K562 (cell line): Measurements from ENCODE around the gene PMFBP1. TPM values are rescaled to one million over a fixed set of nuclear protein-coding genes. Genes with fewer than 3 reads are reported as not detected.

Experiments used
- ATAC-seq: fragments of 200-7000 bp; cut with Tn5 transposase; 3 replicates; pipeline ENCODE4 v1.9.1; 2020; ENCODE audit warnings: moderate library complexity
- BruUV-seq: library from RNA; stranded (reverse); fragments of 400-500 nt; replicated peaks from 2 replicates; lab custom pipeline; 2021; lab: Mats Ljungman, UMichigan
- CTCF ChIA-PET: fragments of 300-600 bp; formaldehyde crosslinking; extraction: SDS; loops from one replicate; lab custom pipeline; 2021; ENCODE audit warnings: low intra/inter-chr PET ratio; lab: Yijun Ruan, JAX
- POLR2A ChIA-PET: fragments of 300-600, 350-650 bp; sonication (Branson Sonifier 250); formaldehyde crosslinking; extraction: SDS; loops from one replicate; lab custom pipeline; 2021; ENCODE audit warnings: antibody characterized with exemption, inconsistent platforms; lab: Yijun Ruan, JAX
- DNase-seq, 4 experiments: peaks; one replicate each; pipeline versions ENCODE4 v3.0.0 to v3.0.0-alpha.2; 2011 to 2018; ENCODE audit warnings: low spot score in 3 of 4, mixed read lengths in 3 of 4; ENCODE audit errors: extremely low read depth in 1 of 4
- FAIRE-seq: peaks from 2 replicates; lab custom pipeline; 2011; peaks lifted over from hg19 to GRCh38; lab: Jason Lieb, UNC
- H2AFZ ChIP-seq: 2 replicates; pipeline ENCODE4 v1.6.0; 2011; ENCODE audit warnings: low read depth, low read length, control low read depth, inconsistent platforms
- H3K27ac ChIP-seq: fragments of 200-600 bp; 3 replicates; pipeline ENCODE4 v1.8.0; 2011; ENCODE audit warnings: low read depth, mild to moderate bottlenecking, control low read depth, inconsistent platforms, low read length, moderate library complexity, mixed read lengths; ENCODE audit errors: extremely low read depth
- H3K27me3 ChIP-seq, 2 experiments: fragments of 300-600 bp in 1 of 2; 2 replicates in 1 of 2; 3 replicates in 1 of 2; pipeline versions ENCODE4 v1.6.0 to v1.8.0; 2011; ENCODE audit warnings: inconsistent platforms in 2 of 2, low read length in 2 of 2, mild to moderate bottlenecking in 1 of 2, mixed read lengths in 1 of 2, moderate library complexity in 1 of 2; ENCODE audit not compliant: control insufficient read depth in 2 of 2, insufficient read depth in 2 of 2
- H3K36me3 ChIP-seq: fragments of 300-600 bp; 3 replicates; pipeline ENCODE4 v1.8.0; 2011; ENCODE audit warnings: mild to moderate bottlenecking, low read length, inconsistent platforms; ENCODE audit not compliant: control insufficient read depth, insufficient read depth
- H3K4me1 ChIP-seq, 2 experiments: fragments of 200-600 bp in 1 of 2; replicated peaks in 1 of 2; 2 replicates in 1 of 2; 3 replicates in 1 of 2; pipeline versions ENCODE4 v1.5.1 to v1.8.0; 2011; ENCODE audit warnings: inconsistent platforms in 2 of 2, low read length in 2 of 2, mild to moderate bottlenecking in 1 of 2, mixed read lengths in 1 of 2, moderate library complexity in 1 of 2; ENCODE audit not compliant: control insufficient read depth in 2 of 2, insufficient read depth in 2 of 2
- H3K4me2 ChIP-seq: 2 replicates; pipeline ENCODE4 v1.6.1; 2011; ENCODE audit warnings: low read length, control low read depth, inconsistent platforms, mixed read lengths; ENCODE audit not compliant: insufficient read depth
- H3K4me3 ChIP-seq: fragments of 200-600 bp; sonication (generic), shearing (Covaris generic); 2 replicates; pipeline ENCODE4 v1.5.1; 2016; ENCODE audit warnings: control low read depth, inconsistent platforms
- H3K79me2 ChIP-seq: fragments of 200-600 bp; 3 replicates; pipeline ENCODE4 v1.8.0; 2011; ENCODE audit warnings: low read length, inconsistent platforms; ENCODE audit not compliant: control insufficient read depth, insufficient read depth
- H3K9ac ChIP-seq, 2 experiments: 2 replicates each; pipeline versions ENCODE4 v1.6.0 to v1.6.1; 2011; ENCODE audit warnings: low read depth in 2 of 2, low read length in 2 of 2, control low read depth in 1 of 2, inconsistent platforms in 1 of 2, mild to moderate bottlenecking in 1 of 2, mixed read lengths in 1 of 2; ENCODE audit not compliant: insufficient read depth in 1 of 2
- H3K9me1 ChIP-seq: one replicate; pipeline ENCODE4 v1.6.0; 2011; ENCODE audit warnings: inconsistent platforms, mild to moderate bottlenecking, low read length, moderate library complexity; ENCODE audit not compliant: control insufficient read depth, insufficient read depth
- H3K9me3 ChIP-seq: replicated peaks from 2 replicates; pipeline ENCODE4 v1.5.1; 2011; ENCODE audit warnings: low read depth, low read length, inconsistent platforms; ENCODE audit not compliant: control insufficient read depth, insufficient read depth
- H4K20me1 ChIP-seq: replicated peaks from 2 replicates; pipeline ENCODE4 v1.6.1; 2011; ENCODE audit warnings: low read length, inconsistent platforms, mixed read lengths; ENCODE audit not compliant: control insufficient read depth, insufficient read depth
- CCNT2 ChIP-seq: IDR thresholded peaks from 2 replicates; pipeline ENCODE4 v1.6.1; 2011; ENCODE audit warnings: borderline replicate concordance, low read depth, mild to moderate bottlenecking, moderate library complexity, mixed read lengths, low read length; ENCODE audit not compliant: insufficient read length; ENCODE audit errors: extremely low read depth
- KDM5B ChIP-seq: fragments of 200-600 bp; sonication (generic); IDR thresholded peaks from 2 replicates; pipeline ENCODE4 v1.6.1; 2012; ENCODE audit warnings: low read depth, mild to moderate bottlenecking, moderate library complexity, low read length, control low read depth, inconsistent platforms; ENCODE audit not compliant: insufficient replicate concordance
- NONO ChIP-seq, 2 experiments: fragments of 200-400 bp in 1 of 2; fragments of 450-650 bp in 1 of 2; formaldehyde crosslinking in 1 of 2; IDR thresholded peaks; 2 replicates each; pipeline ENCODE4 v1.6.1; 2017; ENCODE audit warnings: low read depth in 2 of 2, mild to moderate bottlenecking in 2 of 2, moderate library complexity in 2 of 2, low read length in 1 of 2
- SP2 ChIP-seq: IDR thresholded peaks from 2 replicates; pipeline ENCODE4 v1.6.1; 2011; ENCODE audit warnings: mild to moderate bottlenecking, low read depth, low read length, moderate library complexity; ENCODE audit not compliant: poor library complexity, severe bottlenecking; ENCODE audit errors: extremely low read depth
- ZFP30 ChIP-seq: fragments of 250-450 bp; sonication (Bioruptor Pico); IDR thresholded peaks from 2 replicates; pipeline ENCODE4 v1.8.0; 2022; ENCODE audit warnings: moderate library complexity, mild to moderate bottlenecking, inconsistent platforms, borderline replicate concordance
- ZNF57 ChIP-seq: fragments of 450-650 bp; formaldehyde crosslinking; IDR thresholded peaks from 2 replicates; pipeline ENCODE4 v1.4.0; 2020; ENCODE audit warnings: mild to moderate bottlenecking, moderate library complexity
- WGBS: fragments of 100-300 bp; shearing (Covaris generic); methylation state at CpG from one replicate; pipeline ENCODE4 v1.1.6; 2016; ENCODE audit warnings: low coverage, mixed read lengths; ENCODE audit not compliant: insufficient coverage; ENCODE audit errors: missing lambda C conversion rate; 5-methylcytosine and 5-hydroxymethylcytosine counted together
- in situ Hi-C: fragments of 300-500 bp; cut with MboI; formaldehyde crosslinking; loops from 4 replicates; pipeline ENCODE4 v1.15.0; 2018; ENCODE audit warnings: inconsistent platforms, mixed read lengths
- intact Hi-C: fragments of 100-400 bp; cut with micrococcal nuclease; formaldehyde crosslinking; loops from 2 replicates; pipeline ENCODE4 v1.14.2; 2022
- polyA plus RNA-seq, 8 experiments: library from polyadenylated mRNA; depleted of rRNA in 4 of 8; stranded (reverse) in 5 of 8; unstranded in 3 of 8; fragments of >200 nt; fragmentation: Nextera tagmentation in 2 of 8; fragmentation: Illumina TruSeq in 1 of 8; extraction: Ambion mirVana in 2 of 8; extraction: Trizol in 1 of 8; gene quantifications; 2 replicates each; pipeline versions ENCODE4 v1.2.1 to v1.2.3, GENCODE V29; 2011 to 2014; ENCODE audit warnings: inconsistent platforms in 1 of 8, missing spikeins in 1 of 8
- total RNA-seq, 7 experiments: library from RNA; depleted of rRNA in 6 of 7; stranded (reverse); fragments of >200 nt in 6 of 7; fragmentation: Illumina TruSeq in 2 of 7; extraction: Trizol in 2 of 7; gene quantifications; 2 replicates each; pipeline versions ENCODE4 v1.2.1 to v1.2.3, GENCODE V29; 2011 to 2021; ENCODE audit warnings: low replicate concordance in 1 of 7
- TF ChIP-seq, protein P1 (sequence below): sonication (generic); formaldehyde crosslinking; IDR thresholded peaks from 2 replicates; pipeline ENCODE4 v1.9.0; 2022; ENCODE audit warnings: mild to moderate bottlenecking, missing genetic modification reagents
- TF ChIP-seq, protein P2 (sequence below): sonication (generic); formaldehyde crosslinking; IDR thresholded peaks from 2 replicates; pipeline ENCODE4 v1.8.0; 2023; ENCODE audit warnings: mild to moderate bottlenecking, missing genetic modification reagents
- TF ChIP-seq, protein P3 (sequence below), 3 experiments: IDR thresholded peaks in 2 of 3; conservative IDR thresholded peaks in 1 of 3; 2 replicates each; pipeline ENCODE4 v1.5.1; 2011 to 2012; ENCODE audit warnings: low read length in 3 of 3, mild to moderate bottlenecking in 3 of 3, control low read depth in 2 of 3, improper control_type of control experiment in 1 of 3, inconsistent platforms in 1 of 3, low read depth in 1 of 3, mixed read lengths in 1 of 3, moderate library complexity in 1 of 3; ENCODE audit not compliant: insufficient read depth in 2 of 3

PMFBP1 gene
- total and polyA plus RNA-seq, 9 of the 15 experiments (the other 6 are each of a cell fraction or from before 2014, with no cell fraction given): 0.13 to 0.91 (median 0.47) TPM

DNA sequence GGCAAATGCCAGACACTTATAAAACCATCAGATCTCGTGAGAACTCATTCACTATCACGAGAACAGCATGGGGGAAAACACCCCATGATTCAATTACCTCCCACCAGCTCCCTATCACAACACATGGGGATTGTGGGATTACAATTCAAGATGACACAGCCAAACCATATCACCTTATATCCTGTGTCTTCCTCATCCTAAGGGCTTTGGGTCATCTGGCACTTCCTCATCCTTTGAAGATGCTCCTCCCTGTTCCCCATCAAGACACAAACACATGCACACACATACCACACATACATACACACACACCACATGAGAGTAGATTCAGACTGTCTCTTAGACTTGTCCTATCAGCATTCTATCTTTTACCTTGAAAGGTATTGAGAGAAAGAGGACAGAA is 2.8 kb upstream of the PMFBP1 start (continued):
- TF ChIP-seq, protein P1, sequence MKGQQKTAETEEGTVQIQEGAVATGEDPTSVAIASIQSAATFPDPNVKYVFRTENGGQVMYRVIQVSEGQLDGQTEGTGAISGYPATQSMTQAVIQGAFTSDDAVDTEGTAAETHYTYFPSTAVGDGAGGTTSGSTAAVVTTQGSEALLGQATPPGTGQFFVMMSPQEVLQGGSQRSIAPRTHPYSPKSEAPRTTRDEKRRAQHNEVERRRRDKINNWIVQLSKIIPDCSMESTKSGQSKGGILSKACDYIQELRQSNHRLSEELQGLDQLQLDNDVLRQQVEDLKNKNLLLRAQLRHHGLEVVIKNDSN (CRISPR knock-in tag): no peak
- TF ChIP-seq KDM5B: no peak
- TF ChIP-seq SP2: no peak
- no peak for TF ChIP-seq NONO (IDR thresholded peaks at IDR 0.05; ENCODE audit: low read depth in 2 of 2, low read length in 1 of 2)

DNA sequence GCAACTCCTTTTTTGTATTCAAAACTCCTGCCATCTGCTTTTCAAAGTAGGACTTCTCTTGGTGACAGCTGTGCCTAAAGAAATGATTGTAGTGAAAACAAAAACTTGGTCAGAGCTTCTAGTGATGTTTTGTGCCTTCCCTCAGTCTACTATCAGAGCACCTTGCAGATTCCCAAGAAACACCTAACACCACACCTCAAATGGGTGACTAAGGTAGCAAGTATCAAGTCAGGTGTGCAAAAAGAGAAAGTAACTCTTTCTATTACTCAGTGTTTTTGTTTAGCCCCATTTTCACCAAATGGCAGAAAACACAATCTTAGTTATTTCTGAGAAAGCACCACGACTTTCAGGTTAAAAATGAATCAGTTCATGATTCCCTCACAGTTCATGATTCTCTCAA is 2.0 kb upstream of the PMFBP1 start:
- POLR2A ChIA-PET: no interaction called here
- TF ChIP-seq, protein P2, sequence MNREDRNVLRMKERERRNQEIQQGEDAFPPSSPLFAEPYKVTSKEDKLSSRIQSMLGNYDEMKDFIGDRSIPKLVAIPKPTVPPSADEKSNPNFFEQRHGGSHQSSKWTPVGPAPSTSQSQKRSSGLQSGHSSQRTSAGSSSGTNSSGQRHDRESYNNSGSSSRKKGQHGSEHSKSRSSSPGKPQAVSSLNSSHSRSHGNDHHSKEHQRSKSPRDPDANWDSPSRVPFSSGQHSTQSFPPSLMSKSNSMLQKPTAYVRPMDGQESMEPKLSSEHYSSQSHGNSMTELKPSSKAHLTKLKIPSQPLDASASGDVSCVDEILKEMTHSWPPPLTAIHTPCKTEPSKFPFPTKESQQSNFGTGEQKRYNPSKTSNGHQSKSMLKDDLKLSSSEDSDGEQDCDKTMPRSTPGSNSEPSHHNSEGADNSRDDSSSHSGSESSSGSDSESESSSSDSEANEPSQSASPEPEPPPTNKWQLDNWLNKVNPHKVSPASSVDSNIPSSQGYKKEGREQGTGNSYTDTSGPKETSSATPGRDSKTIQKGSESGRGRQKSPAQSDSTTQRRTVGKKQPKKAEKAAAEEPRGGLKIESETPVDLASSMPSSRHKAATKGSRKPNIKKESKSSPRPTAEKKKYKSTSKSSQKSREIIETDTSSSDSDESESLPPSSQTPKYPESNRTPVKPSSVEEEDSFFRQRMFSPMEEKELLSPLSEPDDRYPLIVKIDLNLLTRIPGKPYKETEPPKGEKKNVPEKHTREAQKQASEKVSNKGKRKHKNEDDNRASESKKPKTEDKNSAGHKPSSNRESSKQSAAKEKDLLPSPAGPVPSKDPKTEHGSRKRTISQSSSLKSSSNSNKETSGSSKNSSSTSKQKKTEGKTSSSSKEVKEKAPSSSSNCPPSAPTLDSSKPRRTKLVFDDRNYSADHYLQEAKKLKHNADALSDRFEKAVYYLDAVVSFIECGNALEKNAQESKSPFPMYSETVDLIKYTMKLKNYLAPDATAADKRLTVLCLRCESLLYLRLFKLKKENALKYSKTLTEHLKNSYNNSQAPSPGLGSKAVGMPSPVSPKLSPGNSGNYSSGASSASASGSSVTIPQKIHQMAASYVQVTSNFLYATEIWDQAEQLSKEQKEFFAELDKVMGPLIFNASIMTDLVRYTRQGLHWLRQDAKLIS (CRISPR knock-in tag): no peak
- no peak for TF ChIP-seq CCNT2
- no peak for TF ChIP-seq ZNF57 (CRISPR knock-in tag)
- TF ChIP-seq, protein P3, sequence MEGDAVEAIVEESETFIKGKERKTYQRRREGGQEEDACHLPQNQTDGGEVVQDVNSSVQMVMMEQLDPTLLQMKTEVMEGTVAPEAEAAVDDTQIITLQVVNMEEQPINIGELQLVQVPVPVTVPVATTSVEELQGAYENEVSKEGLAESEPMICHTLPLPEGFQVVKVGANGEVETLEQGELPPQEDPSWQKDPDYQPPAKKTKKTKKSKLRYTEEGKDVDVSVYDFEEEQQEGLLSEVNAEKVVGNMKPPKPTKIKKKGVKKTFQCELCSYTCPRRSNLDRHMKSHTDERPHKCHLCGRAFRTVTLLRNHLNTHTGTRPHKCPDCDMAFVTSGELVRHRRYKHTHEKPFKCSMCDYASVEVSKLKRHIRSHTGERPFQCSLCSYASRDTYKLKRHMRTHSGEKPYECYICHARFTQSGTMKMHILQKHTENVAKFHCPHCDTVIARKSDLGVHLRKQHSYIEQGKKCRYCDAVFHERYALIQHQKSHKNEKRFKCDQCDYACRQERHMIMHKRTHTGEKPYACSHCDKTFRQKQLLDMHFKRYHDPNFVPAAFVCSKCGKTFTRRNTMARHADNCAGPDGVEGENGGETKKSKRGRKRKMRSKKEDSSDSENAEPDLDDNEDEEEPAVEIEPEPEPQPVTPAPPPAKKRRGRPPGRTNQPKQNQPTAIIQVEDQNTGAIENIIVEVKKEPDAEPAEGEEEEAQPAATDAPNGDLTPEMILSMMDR (IDR thresholded peaks at IDR 0.05 in 2 of 3, conservative IDR thresholded peaks at IDR 0.05 in 1 of 3; ENCODE audit: insufficient read depth in 2 of 3, low read depth in 1 of 3, low read length in 3 of 3): no peak
- no peak for TF ChIP-seq ZFP30 (CRISPR knock-in tag)

More for the DNA sequence above, 2.0 kb upstream of the PMFBP1 start:
- H3K27me3 ChIP-seq: no peaks in the 10 kb centered on the region
- no peak overlapping the region for H3K27ac ChIP-seq
- no peak overlapping the region for H3K4me2 ChIP-seq
- intact Hi-C loops (no loop called here), in situ Hi-C loops (no loop called here)
- H3K9ac ChIP-seq: no peak overlapping the region
- no peak overlapping the region for H3K4me3 ChIP-seq
- no peaks in the 10 kb centered on the region for H3K9me1 ChIP-seq
- no peaks in the 10 kb centered on the region for H3K36me3 ChIP-seq
- ATAC-seq (no peak), DNase-seq (no peak), FAIRE-seq (no peak)
- no peaks in the 10 kb centered on the region for H3K4me1 ChIP-seq
- WGBS: 0% methylated on average over 1 of the region's 1 CpG
- H3K9me3 ChIP-seq: no peaks in the 10 kb centered on the region
- H3K79me2 ChIP-seq: no peaks in the 10 kb centered on the region
- CTCF ChIA-PET: no interaction called here
- no peak overlapping the region for H2AFZ ChIP-seq
- no peaks in the 10 kb centered on the region for H4K20me1 ChIP-seq
- no TSS peak for BruUV-seq
